ENCODE measurements around the gene KANK4.

The KANK4 gene

DNA sequence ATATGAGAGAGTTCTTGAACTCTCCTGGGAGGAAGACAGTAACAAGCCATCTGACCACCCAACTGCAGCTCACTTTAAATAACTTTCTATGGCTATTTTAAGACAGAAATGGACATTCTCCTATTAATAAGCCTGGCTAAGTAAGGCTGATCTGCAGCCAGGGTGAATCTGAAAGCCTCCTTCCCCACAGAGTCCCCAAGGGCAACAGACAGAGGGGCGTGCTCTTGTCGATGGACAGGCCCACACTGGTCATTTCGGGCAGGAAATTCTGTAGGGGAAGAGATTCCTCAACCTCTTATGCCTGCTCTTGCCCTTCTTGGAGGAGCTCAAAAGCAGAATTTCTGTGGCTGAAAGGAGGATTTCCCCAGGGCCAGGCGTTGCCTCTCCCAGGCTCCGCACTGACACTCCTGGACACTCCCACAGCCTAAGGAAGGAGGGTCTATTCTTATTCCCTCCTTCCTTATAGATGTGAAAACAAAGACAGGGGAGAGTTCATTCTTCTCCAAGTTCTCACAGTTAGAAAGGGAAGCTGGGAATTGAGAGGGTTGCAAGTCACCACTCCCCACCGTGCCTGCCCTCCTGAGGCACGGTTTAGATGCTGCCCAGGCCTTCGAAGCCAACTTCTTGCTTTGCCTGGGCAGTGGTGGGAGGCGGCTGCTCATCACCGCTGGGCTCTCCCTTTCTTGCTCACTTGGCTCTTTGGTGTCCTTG lies 17.9 kb upstream of the KANK4 start:
- DNase-seq: no peak

DNA sequence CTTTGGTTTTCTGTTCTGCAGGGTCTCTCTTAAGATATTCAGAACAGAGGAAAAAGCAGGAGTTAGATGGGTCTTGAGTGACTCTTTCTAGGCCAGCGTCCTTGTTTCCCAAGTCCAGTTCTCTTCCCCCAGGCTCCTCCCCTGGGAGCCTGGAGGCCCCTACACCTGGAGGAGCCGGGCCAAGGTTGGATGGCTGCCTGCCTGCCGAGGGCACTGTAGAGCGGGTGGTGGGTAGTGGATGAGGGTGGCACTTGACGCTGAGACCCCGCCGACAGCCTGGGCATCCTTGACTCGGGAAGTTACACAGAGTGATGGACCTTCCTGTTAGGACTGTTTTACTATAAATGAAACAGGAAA lies 17.4 kb upstream of the KANK4 start:
- DNase-seq: no peak

DNA sequence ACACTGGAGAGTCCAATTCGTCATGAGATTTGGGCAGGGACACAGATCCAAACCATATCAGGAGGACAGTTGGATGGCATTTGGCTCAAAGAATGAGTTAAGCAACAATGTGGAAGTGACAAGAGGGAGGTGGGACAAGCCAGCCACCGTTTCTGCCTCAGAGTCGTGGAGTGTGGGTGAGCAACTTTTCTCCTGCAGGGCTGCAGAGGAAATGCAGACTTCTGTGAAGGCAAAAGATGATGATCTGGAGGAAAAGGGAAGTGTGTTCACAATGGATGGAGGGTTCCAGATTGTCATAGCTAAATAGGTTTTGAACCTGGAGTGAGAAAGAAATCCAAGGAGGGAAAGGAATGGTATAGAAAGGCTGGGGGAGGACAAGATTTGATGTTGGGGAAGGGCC lies 16.4 kb upstream of the KANK4 start:
- no peak for DNase-seq

DNA sequence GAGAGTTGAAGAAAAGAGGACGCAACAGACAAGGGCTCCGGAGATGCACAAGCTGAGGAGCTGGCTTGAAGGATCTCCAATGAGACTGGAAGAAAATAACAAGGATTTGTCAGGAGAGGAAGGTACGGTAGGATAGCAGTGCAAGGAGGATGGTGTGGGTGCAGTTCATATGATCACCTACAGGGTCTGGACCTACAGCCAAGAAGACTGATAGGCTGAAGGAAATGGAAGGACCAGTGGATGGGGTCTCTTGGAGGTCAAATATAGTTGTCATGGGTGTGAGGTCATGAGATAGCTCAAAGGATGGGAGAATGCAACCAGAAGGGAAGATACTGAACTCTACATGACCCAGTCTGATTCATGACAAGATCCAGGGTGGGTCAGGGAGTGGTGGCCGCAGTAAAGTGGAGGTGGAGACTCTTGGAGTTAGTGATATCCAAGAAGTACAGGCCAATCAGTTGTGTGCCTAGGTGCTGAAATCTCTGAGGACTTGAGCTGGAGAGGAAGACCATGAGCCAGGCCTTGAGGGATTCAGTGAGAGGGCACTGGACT lies 15.3 kb upstream of the KANK4 start:
- DNase-seq: no peak

DNA sequence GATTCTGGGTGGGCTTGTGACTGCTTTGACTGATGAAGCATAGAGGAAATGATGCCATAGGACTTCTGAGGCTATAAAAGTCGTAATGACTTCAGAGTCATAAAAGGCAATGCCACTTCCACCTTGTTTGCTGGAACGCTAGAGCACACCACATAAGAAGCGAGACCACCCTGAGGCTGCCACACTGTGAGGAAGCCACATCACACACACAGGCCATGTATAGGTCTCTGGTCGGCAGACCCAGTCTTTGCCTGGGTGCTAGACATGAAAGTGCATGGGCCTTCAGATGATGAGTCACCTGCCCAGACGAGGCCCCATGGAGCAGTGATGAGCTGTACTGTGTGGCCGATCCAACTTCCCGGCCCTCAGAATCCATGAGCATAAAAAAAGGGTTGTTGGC lies 14.2 kb upstream of the KANK4 start:
- DNase-seq: no peak

DNA sequence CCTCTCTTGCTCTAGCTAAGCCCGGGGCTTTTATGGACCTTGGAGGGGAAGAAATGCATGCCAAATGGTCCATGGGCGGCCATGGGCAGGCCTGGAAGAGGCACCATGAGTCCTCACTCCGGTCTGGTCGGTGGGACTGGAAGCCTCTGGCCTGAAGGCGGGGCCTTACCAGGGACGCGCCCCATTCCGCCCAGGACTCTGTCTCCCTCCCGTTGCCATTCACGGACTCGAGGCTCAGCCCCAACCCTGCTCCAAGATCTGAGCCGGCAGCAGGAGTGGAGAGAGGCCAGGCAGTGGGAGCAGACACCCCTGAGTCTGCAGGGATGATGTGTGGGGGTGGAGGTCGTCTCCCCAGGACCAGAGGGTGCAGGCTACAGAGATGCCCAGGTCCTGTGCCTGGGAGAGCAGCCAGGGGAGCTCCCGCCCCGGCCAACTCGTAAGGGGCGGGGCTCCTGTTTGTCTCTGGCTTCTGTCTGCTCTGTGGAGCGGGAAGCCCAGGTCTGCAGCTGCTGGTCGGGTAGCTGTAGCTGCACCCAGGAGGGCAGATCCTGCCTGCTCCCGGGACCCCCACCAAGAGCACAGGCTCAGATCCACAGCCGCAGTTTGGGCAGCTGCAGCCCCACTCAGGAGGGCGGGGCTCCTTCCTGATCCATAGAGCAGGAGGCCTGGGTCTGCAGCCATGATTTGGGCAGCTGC lies 8.3 kb upstream of the KANK4 start:
- DNase-seq: no peak

DNA sequence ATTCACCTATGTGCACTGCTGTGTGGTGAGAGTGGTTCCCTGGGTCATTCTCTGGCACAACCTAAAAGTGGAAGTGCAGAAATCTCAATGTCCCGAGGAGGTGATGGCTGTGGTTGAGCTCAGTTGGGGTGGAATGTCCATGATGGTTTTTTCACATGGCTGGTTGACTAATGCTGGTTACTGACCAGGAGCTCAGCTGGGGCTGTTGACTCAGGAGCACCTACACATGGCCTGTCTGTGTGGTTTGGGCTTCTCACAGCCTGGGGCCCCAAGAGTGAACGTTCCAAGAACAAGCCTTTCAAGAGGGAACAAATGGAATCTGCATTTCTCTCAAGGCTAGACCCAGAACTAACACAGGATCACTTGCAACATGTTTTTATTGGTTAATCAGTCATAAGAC lies 6.4 kb upstream of the KANK4 start:
- DNase-seq: no peak

DNA sequence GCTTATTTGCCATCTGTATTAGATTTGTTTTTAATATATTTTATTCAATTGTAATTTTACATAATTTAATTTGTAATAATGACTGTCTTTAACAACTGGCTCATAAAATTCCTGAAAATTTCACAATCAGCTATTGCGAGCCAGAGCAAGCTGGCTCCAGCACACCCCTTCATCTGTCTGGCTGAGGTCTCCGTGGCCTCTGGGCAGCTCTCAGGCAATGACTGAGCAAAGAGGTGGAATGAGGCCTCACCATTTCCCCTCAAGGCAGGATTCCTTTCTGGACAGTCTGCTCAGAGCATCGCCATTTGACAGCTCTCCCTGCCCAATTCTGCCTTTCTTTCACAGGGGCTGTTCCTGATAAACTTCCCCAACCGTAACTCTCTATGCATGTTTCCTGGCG lies 5.8 kb upstream of the KANK4 start:
- no peak for DNase-seq

DNA sequence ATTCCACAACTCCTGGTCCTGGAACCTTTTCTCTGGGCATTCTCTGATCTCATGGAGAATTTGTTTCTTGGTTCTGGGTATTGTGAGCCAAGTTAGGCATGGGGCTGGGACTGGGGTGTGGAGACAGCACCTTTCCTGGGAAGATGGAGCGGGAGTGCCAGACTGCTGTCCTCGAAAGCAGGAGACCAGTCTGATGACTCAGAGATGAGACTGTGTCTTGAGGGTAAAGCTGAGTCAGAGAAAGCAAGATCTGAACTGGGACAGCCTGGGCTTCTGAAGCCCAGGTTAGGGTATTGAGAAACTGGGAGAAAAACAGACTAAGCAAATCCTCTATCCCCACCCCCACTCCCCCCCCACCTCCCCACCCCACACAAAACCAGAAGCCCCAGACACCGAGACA lies 2.2 kb upstream of the KANK4 start:
- no peak for DNase-seq

DNA sequence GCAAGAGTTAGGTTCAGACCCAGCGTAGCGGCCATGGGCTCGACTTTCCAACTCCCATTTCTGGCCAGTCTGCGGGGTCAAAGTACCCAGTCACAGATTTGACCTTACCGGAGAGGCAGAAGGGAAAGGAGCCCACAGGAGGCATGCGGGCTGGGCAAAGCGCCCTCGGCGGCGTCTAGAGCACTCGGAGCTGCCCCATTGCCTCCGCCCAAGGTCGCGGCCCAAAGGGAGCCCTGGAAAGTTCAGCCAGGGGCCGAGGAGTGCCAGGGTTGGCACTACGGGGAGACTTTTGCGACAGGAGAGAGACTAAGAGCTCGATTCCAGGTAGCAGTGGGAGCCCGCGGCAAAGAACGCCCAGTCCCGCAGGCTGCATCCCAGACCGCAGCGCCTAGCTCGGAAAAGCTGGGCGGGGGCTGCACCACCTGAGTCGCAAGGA lies 896 bp downstream of the KANK4 start:
- no peak for DNase-seq

DNA sequence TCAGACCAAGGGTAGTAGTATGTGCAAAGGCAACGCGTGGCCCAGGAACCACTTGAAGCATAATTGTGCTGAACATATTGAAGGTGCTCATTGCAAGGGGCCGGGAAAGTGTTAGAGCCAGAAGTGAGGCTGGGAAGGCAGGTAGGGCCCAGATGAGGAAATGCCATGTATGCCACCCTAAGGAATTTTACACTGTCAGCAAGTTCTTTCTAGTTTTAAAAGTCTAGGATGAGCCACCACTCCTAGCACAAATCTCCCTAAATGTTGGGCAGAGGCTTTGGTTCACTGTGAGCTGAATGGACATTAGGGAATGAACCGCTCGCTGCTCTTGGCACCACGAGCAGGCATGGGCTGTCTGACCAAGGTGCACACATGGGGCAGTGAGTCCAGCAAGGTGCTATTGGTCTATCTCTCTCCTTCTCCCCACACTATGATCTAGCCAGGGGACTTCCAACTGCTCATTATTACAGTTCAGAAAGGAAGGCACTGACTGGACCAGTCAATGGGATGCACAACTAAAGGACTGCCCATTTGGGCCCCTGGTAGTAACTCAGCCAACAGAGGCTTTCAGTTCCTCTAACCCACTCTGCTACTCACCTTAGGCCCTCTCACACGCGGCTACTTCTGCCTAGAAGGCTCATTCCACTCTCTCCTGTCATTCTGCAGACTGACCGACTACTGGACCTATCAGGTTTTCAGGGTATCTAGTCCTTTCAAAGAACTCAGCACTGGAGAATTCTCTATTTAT lies 2.0 kb downstream of the KANK4 start:
- DNase-seq: no peak

DNA sequence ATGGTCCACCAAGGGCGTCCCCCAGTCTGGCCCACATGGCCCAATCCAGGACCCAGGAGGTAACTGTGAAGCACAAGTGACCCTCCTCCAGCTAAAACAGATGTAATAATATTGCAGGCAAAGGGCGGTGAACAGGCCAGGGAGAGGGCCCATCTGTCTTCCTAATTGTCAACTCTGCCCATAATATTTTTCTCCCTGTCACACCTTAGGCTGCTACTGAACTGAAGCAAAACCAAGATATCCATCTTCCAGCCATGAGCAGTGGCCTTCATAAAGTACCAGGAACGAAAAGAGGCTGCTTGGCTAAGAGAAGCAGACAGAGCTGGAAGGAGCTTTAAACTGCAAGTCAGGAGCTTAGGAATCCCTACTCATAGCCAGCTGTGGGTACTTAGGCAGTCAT lies 3.1 kb downstream of the KANK4 start:
- DNase-seq: no peak

DNA sequence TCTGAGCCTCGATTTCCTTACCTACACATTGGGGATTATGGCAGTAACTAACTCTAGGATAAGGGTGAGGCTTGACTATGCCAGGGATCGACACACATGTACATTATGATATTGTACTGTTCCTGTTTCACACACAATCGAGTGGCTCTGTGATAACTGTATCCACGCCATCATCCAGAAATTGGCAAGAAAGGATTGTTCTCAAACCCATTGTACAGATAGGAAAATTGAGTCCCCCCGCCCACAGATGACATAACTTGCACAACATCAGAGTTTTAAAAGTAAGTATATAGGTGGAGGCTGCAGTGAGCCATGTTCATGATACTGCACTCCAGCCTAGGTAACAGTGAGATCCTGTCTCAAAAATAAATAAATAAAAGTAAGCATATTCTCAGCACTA lies 3.8 kb downstream of the KANK4 start:
- DNase-seq: no peak

DNA sequence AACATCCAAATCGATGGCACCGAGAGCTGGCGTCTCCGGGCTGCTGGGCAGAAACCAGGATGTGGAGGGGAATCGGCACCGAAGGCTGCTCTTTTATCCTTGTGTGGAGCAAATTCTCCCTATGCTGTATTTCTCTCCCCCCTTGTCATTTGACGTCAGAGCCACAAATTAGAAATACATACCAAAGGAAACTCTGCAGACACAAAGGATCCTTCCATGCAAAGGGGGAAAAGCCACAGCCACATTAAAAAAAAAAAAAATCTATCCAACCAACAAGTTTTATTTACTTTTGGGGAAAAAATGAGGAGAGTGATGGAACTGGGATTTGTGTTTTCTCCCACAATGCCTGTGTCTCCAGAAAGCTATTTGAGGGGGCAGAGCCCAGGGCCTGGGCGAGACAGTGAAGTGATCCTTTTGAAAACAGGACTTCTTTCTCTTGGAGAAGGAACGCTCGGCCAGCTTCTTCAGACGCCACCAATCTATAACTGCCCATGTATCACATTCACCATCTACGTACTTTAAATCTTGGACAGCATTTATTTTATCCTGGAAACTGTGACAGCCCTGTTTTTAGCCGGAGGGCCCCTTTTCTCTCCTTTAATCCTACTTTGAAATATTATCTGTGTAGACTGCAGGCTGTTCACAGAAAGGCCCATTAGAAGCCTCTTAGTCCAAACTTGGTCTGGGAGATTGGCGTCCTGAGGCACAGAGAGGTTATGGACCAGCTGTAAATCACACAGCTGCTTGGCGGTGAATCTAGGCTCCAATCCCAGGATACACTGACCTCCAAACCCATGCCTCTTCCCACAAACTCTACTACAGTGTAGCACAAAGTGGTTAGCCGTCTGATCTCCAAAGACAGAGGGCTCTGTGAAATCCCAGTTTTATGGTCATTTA lies 4.5 kb downstream of the KANK4 start:
- DNase-seq: no peak

DNA sequence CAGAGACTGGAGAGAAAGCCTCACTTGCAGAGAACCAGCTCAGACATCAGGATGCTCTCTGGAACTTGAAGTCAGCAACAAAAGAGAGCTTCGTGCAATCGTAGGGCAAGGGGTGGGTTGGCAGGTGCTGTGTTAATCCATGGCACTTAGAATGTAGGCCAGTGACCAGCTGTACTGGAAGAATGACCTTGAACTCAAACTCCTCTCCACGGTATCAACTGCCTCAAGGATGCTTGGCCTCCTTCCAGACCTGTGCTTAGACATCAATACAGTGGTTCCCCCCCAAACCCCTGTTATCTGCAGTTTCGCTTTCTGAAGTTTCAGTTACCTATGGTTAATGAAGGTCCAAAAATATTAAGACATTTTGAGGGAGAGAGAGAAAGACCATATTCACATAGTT lies 6.5 kb downstream of the KANK4 start:
- DNase-seq: no peak

DNA sequence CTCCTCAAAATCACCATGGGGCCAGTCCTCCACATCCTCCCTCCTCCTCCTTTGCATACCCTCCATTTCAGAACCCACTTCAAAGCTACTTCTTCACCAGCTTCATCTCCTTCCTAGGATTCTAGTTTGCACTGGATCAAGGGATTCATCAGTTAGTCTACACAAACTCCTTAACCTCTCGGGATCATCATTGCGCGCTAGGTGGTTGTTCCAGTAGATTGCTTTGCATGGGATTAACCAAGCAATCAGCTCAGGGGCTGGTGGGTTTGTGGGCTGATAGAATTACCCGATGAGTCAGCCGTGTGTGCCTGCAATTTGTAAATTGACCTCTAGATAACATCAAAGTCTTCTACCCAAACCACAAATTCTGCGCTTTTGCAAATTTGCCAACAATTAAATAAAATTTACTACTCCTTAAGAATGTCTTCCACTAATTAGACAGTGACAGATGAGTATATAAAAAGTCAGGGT lies 7.7 kb downstream of the KANK4 start:
- DNase-seq: no peak

DNA sequence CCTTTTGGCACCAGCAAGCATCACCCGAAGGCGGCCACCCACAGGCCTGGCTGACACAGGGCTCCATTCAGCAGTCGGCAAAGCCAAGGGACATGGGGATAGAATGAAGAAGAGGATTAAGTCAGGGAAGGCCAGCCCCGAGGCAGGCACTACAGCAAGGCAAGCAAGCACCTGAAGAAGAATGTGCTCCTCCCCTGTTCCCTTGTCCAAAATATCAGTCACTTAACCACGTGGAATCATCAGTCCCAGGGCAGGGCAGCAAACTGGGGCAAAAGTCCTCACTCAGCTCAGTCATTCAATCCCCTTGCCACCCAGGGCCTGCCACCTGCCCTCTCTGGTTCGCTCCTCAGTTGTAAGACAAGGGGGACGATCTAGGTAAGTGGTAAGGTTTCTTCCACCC lies 9.3 kb downstream of the KANK4 start:
- DNase-seq: no peak

DNA sequence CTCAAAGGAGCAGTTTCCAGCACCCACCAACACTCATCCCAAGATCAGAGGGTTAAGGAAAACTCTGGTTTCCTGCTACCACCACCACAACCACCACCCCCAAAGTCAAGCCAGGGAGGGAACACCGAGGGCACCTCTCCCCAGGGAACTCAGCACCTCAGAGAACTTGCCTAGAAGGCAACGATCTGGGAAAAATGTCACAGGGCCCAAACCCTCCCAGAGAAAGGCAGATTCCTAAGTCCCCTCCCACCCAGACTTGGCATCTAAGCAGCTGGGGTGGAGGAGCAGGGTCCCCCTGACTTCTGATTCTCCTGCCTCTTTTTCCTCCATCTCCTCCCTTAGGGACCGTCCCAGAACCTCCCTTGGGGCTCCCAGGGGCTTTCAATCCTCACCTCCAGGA lies 10.6 kb downstream of the KANK4 start:
- DNase-seq: no peak

DNA sequence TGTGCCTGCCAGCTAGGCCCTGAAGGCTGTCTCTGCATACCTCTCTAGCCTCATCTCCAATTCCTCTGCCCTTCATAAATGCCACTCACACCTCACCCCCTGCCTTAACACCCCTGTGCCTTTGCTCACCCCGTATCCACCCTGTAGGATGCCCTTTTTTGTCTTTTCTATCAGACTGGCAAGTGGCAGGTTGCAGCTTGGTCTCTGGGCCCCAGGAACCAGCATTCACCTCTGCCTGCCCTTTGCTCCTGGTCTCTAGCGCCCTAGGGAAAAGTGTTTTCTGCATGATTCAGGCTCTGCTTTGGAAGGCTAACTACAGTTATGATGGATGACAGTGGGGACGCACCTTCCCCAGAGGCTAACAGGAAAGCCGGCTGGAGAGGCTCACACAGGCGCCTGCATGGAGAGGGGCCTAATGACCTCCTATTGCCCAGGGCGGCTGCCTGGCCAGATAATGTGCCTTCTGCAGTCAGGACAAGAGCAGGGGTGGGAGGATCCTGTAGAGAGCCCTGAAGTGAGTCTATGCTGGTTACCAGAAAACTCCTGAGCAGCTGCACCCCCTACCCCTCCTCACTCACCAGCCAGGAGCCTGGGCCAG lies 11.2 kb downstream of the KANK4 start:
- DNase-seq: no peak

DNA sequence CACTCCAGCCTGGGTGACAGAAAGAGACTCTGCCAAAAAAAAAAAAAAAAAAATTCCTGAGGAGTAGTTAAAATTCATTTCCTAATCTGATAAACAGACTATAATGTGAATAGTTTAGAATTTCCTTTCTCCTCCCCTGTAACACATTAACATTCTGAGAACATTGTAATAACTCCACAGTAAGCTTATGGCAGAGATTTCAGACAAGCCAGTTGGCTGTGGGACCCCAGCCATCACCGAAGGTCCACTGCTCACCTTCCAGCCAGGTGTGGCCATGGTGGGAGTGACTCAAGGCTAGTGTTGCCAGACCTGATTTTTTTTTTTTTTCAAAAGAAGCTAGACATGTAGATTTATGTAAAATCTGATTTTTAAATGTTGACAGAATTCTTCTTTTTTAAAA lies 11.8 kb downstream of the KANK4 start:
- no peak for DNase-seq

DNA sequence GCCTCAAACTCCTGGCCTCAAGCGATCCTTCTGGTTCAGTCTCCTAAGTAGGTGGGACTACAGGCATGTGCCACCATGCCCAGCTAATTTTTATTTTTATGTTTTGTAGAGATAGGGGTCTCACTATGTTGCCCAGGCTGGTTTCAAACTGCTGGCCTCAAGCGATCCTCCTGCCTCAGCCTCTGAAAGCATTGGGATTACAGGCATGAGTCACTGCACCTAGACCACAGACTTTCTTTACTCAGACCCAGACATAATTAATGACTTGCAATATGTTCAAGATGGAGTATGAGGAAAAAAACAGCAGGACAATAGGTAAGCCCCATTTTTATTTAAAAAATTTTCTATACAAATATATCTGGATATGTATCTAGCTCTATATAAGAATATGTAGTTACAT lies 13.2 kb downstream of the KANK4 start:
- DNase-seq: no peak

DNA sequence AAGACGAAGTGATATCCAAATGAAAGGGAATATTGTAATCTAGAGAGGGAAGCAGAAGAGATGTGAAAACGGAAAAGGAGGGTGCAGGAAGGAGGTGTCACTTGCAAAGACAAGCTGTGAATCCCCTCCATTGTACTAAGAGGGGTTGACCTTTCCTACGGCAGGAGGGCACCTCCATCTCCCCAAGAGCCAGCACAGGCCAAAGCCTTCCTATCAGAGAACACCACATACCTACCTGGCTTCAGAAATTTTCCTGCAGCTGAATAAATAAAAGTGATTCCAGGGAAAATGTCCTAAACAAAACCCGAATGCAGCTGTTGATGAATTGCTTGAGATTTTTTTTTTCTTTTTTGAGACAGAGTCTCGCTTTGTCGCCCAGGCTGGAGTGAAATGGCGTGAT lies 14.3 kb downstream of the KANK4 start:
- no peak for DNase-seq

Data from NCI-H1092 (cell line).